Activated naive CD4-positive, alpha-beta T cell treated with anti-CD3 and anti-CD28 coated beads, Interleukin-2, amount 50 U/mL, for 24 hours (primary cell): ENCODE results near the gene TEX10.
"Not testable (repeated sequence)": the region's sequence is repeated elsewhere in the genome, so short reads cannot be mapped to it uniquely, and the experiment has no call there.

ENCODE experiments used
- H3K27ac Mint-ChIP-seq: one replicate; pipeline ENCODE4 v1.8.0; 2021; ENCODE audit warnings: mild to moderate bottlenecking, mixed read lengths
- H3K27me3 Mint-ChIP-seq: one replicate; pipeline ENCODE4 v1.8.0; 2021; ENCODE audit warnings: mixed read lengths
- H3K36me3 Mint-ChIP-seq: one replicate; pipeline ENCODE4 v1.8.0; 2021; ENCODE audit warnings: mixed read lengths
- H3K4me1 Mint-ChIP-seq: one replicate; pipeline ENCODE4 v1.8.0; 2021; ENCODE audit warnings: mixed read lengths
- H3K4me3 Mint-ChIP-seq: one replicate; pipeline ENCODE4 v1.8.0; 2021; ENCODE audit warnings: mild to moderate bottlenecking, mixed read lengths
- H3K9me3 Mint-ChIP-seq: one replicate; pipeline ENCODE4 v1.8.0; 2021; ENCODE audit warnings: mixed read lengths

TEX10 gene

DNA sequence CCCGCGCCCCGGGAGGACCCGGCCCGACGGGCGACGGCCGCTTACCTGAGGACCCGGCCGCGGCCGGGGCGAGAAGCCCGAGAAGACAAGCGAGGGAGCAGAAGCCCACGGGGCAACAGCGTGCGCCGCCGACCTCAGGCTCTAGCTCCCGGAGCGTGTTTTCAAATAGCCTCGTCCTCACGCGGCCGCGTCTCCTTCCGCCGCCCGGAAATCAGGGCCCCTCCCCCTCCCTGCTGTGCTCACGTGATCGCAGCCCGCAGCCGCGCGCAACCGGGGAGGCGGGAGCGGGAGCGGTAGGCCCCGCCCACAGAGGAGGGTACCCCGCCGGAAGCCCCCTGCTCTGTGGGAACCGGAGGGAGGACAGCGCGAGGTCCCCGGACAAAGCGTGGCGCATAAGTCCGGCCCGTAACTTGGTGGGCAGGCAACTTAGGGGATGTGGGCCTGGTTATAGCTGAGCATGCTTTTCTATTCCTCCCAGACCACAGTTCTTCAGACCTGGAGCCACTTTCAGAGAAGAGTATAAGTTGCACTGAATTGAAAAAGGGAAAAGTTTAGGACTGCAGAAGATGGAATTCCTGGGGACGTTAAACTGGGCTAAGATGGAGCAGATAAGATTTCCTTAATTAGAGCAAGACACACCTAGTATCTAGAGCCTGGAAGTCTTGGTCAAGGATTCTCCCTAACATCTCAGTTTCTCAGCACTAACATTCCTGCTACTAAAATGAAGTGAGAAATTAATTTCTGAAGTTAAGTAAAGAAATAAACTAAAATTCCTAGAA is at the start of gene TEX10:
Gene TEX10 (minus strand): TSS at position 216 of the 779 bp plus-strand sequence. CDS start 3,579 bp downstream, outside the sequence.
- Mint-ChIP-seq H3K27me3 (no peaks in the 10 kb centered on the region), H3K27ac (peak within 1 kb of the TSS; percentile 90), H3K9me3 (no peaks in the 10 kb centered on the region), H3K36me3 (peaks cover 5% of the 10 kb centered on the region), H3K4me1 (peaks cover 52% of the 10 kb centered on the region), H3K4me3 (peak within 1 kb of the TSS; percentile 94)

DNA sequence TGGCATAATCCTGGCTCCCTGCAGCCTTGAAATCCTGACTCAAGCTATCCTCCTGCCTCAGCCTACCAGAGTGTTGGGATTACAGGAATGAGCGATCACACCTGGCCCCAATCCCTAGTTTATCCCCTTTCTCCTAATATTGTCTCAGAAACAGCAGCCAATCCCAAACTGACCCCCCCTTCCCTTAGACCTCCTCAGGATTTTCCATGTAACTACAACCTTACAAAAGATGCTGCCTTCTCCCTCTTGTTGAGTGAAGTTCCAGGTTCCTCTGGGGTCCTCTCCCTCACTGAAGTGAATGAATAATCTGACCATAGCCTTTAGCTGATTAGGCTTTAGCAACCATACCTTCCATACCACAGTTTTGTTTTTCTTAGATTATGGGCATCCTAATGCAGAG is 48.3 kb upstream of the TEX10 start:
- Mint-ChIP-seq H3K9me3 (no peaks in the 10 kb centered on the region), H3K36me3 (no peaks in the 10 kb centered on the region), H3K27ac (no peak overlapping the region), H3K4me1 (no peaks in the 10 kb centered on the region), H3K4me3 (no peak overlapping the region), H3K27me3 (peaks cover 3% of the 10 kb centered on the region)

DNA sequence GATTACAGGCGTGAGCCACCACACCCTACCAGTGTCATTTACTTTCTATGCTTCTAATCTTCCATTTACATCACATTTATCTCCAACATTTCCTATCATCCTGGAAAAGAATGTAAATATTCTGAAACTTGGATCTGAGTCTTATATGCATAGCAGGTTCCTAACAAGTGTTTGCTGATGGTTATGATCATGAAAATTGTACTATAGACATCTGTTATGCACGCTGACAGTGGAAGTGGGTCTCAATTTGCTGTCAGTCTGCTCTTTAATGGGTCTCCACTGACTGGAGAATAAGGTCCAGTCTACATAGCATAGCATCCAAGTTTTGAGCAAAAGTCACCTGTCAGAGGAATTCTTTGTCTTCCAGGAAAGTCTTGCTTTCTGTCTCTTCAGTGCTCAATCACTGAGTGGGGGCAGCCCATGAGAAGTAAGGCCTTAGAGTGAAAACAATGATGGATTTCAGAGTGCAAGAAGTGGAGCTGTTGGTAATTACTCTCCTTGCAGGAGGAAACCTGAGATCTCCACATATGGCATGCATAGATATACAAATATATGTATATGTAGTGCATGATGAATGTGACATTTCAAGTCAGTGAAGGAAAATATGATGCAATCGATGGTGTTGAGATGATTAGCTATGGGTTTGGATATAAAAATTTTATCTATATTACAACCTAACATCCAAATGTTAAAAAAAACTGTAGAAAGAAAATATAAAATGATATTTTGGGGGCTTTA is 45.0 kb upstream of the TEX10 start:
- H3K27ac Mint-ChIP-seq = peak overlapping the region; percentile 46
- H3K36me3 Mint-ChIP-seq = no peaks in the 10 kb centered on the region
- no peak overlapping the region for H3K4me3 Mint-ChIP-seq

DNA sequence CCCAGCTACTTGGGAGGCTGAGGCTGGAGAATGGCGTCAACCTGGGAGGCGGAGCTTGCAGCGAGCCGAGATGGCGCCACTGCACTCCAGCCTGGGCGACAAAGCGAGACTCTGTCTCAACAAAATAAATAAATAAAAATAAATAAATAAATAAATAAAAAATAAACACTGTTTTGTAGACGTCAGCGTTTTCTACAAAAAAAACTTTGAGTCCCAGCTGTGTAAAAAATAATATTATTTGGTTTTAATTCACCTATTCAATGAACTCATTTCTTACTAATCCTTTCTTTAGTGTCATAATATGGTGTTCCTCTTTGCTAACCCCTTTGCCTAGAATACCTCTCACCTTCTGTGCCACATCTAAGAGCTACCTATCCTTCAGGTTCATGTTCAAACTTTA is 44.0 kb upstream of the TEX10 start:
- Mint-ChIP-seq H3K27me3 (no peaks in the 10 kb centered on the region), H3K36me3 (peaks cover under 1% of the 10 kb centered on the region), H3K4me1 (no peaks in the 10 kb centered on the region), H3K4me3 (no peak overlapping the region), H3K27ac (no peak overlapping the region), H3K9me3 (no peaks in the 10 kb centered on the region)

More for the DNA sequence above, 45.0 kb upstream of the TEX10 start:
- Mint-ChIP-seq H3K9me3 (no peaks in the 10 kb centered on the region), H3K27me3 (no peaks in the 10 kb centered on the region), H3K4me1 (no peaks in the 10 kb centered on the region)

DNA sequence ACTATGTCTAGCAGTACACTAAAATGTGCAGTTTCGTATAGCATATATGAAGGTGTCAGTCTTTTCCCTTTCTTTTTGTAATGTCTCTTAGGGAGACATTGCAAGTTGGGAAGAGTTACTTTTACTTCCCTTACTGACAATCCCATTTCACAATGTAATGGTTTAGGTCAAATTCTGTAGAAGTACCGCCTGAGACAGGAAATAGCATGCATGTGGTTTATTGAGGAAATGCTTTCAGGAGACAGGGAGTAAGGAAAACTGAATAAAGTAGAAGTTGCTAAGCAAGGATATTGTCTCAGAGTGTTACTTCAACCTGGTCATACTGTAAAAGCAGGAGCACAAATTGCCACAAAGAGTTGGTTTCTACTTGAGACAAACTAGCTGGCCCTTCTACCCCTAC is 42.1 kb upstream of the TEX10 start:
- peaks cover 3% of the 10 kb centered on the region for H3K36me3 Mint-ChIP-seq
- no peaks in the 10 kb centered on the region for H3K9me3 Mint-ChIP-seq
- H3K4me1 Mint-ChIP-seq = no peaks in the 10 kb centered on the region
- no peak overlapping the region for H3K27ac Mint-ChIP-seq
- H3K27me3 Mint-ChIP-seq = no peaks in the 10 kb centered on the region
- H3K4me3 Mint-ChIP-seq = no peak overlapping the region

DNA sequence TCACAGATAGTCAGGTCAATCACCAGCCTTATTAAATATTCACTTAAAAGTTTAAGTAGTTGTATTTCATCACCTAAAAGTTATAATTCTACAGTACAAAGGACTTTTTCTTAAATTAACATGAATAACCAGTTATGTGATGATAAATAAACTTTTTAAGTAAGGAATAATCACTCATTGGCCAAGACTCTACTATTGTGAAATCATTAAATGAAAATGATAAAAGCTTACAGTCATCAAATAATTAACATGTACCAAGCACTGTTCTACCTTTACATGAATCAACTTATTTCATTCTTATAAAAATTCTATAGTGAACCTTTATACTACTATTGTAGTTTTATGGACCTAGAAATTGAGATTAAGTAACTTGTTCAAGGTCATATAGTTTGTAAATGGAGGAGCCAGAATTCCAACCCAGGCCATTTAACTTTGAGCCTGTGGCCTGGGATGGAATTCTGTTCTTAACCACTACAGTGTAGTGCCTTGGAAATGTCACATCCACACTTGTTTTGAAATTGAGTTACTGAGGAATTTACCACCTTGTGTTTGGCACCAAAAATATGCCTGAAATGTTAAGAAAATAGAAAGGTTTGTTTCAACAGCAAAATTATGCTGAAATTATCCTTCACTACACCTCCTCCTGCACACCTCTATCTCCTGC is 41.4 kb upstream of the TEX10 start:
- Mint-ChIP-seq H3K36me3 (peaks cover 3% of the 10 kb centered on the region), H3K4me3 (no peak overlapping the region), H3K27me3 (no peaks in the 10 kb centered on the region), H3K9me3 (no peaks in the 10 kb centered on the region), H3K27ac (no peak overlapping the region), H3K4me1 (no peaks in the 10 kb centered on the region)

DNA sequence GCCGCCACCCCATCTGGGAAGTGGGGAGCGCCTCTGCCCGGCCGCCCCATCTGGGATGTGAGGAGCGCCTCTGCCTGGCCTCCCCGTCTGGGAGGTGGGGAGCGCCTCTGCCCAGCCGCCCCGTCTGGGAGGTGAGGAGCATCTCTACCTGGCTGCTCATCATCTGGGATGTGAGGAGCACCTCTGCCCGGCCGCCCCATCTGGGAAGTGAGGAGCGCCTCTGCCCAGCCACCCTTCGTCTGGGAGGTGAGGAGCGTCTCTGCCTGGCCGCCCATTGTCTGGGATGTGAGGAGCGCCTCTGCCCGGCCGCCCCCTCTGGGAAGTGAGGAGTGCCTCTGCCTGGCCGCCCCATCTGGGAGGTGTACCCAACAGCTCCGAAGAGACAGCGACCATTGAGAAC is 40.2 kb upstream of the TEX10 start:
- not testable (repeated sequence) for H3K27me3 Mint-ChIP-seq, H3K27ac Mint-ChIP-seq, H3K36me3 Mint-ChIP-seq, H3K4me3 Mint-ChIP-seq, H3K9me3 Mint-ChIP-seq, H3K4me1 Mint-ChIP-seq

DNA sequence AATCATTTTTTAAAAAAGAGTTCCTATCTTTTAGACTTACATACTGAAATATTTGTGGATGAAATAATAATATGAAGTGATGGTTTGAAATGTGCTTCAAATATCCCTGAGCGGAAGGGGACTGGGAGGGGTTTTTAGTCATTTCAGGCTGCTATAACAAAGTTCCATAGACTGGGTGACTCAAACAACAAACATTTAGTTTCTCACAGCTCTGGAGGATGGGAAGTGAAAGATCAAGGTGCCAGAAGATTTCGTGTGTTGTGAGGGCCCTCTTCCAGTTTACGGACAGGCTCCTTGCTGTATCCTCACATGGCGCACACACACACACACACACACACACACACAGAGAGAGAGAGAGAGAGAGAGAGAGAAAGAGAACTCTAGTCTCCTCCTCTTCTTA is 27.1 kb upstream of the TEX10 start:
- no peak overlapping the region for H3K27ac Mint-ChIP-seq
- H3K9me3 Mint-ChIP-seq = no peaks in the 10 kb centered on the region
- no peaks in the 10 kb centered on the region for H3K27me3 Mint-ChIP-seq
- no peak overlapping the region for H3K4me3 Mint-ChIP-seq
- H3K4me1 Mint-ChIP-seq = no peaks in the 10 kb centered on the region
- peaks cover 1% of the 10 kb centered on the region for H3K36me3 Mint-ChIP-seq

DNA sequence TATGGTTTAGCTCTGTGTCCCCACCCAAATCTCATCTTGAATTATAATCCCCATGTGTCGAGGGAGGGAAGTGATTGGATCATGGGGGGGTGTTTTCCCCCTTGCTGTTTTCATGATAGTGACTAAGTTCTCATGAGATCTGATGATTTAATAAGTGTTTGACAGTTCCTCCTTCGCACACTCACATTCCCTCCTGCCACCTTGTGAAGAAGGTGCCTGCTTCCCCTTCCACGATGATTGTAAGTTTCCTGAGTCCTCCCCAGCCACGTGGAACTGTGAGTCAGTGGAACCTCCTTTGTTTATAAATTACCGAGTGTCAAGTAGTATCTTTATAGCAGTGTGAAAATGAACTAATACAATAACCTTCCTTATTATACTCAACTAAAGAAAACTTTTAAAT is 24.3 kb upstream of the TEX10 start:
- Mint-ChIP-seq H3K9me3 (no peaks in the 10 kb centered on the region), H3K4me1 (no peaks in the 10 kb centered on the region), H3K36me3 (no peaks in the 10 kb centered on the region), H3K27me3 (no peaks in the 10 kb centered on the region), H3K4me3 (no peak overlapping the region), H3K27ac (no peak overlapping the region)

DNA sequence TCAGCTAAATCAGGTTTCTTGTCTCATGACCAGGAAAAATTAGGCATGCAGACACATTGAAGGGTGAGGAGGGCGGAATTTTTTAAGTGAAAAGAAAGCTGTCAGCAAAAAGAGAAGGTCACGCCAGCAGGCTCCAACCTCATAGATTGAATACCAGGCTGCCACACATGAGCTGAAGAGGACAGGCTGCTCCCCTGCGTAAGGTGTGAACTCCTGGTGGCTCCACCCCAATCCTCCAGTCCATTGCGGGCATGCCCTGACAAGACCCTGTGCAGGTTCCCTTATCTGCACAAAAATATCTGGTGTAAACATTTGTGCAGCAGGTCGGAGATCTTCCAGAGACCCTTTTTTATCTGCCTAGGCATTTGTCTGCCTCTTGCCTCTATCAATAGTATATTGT is 22.9 kb upstream of the TEX10 start:
- H3K4me1 Mint-ChIP-seq = no peaks in the 10 kb centered on the region
- H3K27ac Mint-ChIP-seq = no peak overlapping the region
- no peaks in the 10 kb centered on the region for H3K27me3 Mint-ChIP-seq
- no peaks in the 10 kb centered on the region for H3K9me3 Mint-ChIP-seq
- H3K4me3 Mint-ChIP-seq = no peak overlapping the region
- no peaks in the 10 kb centered on the region for H3K36me3 Mint-ChIP-seq

DNA sequence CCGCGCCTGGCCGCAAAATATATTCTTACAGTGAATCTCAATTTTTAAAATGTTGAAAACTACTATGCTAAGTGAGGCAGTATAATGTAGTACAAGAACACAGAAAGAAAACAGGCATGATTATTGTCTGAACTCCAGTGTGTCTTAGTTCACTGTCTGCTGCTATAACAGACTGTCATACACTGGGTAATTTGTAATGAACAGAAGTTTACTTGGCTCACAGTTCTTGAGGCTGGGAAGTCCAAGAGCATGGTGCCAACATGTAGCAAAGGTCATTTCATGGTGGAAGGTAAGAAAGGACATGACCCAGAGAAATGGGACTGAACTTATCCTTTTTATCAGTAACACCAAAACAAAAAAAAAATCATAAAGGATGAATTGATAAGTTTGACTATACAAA is 19.9 kb upstream of the TEX10 start:
- H3K36me3 Mint-ChIP-seq = no peaks in the 10 kb centered on the region
- no peaks in the 10 kb centered on the region for H3K27me3 Mint-ChIP-seq
- no peak overlapping the region for H3K27ac Mint-ChIP-seq
- no peak overlapping the region for H3K4me3 Mint-ChIP-seq
- H3K4me1 Mint-ChIP-seq = no peaks in the 10 kb centered on the region
- H3K9me3 Mint-ChIP-seq = no peaks in the 10 kb centered on the region

DNA sequence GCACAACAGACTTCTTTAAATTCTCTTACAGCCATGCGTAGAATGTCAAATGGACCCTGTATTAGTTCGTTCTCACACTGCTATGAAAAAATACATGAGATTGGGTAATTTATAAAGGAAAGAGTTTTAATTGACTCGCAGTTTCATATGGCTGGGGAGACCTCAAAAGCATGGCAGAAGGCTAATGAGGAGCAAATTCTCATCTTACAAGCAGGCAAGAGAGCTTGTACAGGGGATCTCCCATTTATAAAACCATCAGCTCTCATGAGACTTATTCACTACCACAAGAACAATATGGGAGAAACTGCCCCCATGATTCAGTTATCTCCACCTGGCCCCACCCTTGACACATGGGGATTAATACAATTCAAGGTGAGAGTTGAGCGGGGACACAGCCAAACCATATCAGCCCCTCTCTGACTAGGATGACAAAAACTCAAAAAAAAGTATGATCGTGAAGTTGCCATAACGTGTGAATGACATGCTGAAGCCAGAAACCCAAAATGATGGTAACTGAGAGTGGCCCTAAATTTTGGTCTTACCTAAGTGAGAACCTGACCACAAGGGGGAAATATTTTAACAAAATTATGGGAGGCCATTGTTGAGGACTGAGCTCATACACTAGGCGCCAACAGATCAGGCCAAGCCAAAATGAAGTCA is 17.5 kb upstream of the TEX10 start:
- H3K4me3 Mint-ChIP-seq = no peak overlapping the region
- H3K9me3 Mint-ChIP-seq = no peaks in the 10 kb centered on the region
- H3K36me3 Mint-ChIP-seq = peaks cover 3% of the 10 kb centered on the region
- no peaks in the 10 kb centered on the region for H3K27me3 Mint-ChIP-seq
- no peak overlapping the region for H3K27ac Mint-ChIP-seq
- no peaks in the 10 kb centered on the region for H3K4me1 Mint-ChIP-seq

DNA sequence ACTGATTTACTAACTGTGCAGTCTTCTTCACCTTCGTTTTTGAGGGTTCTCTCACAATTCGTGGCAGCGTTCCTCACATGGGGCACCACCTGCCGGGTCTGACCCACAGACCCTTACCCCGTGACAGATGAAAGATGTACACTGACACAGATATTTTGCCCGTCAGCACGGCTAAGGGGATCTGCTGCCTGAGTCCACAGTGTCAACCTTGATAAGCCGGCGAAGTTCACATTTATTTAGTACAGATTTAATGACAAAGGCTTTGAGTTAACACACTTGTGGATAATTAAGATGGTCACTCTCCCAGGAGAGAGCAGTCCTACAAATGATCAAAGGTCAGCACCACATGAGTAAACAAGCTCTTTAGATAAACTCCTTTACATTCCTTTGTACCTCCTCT is 15.9 kb upstream of the TEX10 start:
- Mint-ChIP-seq H3K4me3 (no peak overlapping the region), H3K4me1 (no peaks in the 10 kb centered on the region), H3K9me3 (no peaks in the 10 kb centered on the region), H3K27me3 (no peaks in the 10 kb centered on the region), H3K27ac (no peak overlapping the region), H3K36me3 (peaks cover 3% of the 10 kb centered on the region)

DNA sequence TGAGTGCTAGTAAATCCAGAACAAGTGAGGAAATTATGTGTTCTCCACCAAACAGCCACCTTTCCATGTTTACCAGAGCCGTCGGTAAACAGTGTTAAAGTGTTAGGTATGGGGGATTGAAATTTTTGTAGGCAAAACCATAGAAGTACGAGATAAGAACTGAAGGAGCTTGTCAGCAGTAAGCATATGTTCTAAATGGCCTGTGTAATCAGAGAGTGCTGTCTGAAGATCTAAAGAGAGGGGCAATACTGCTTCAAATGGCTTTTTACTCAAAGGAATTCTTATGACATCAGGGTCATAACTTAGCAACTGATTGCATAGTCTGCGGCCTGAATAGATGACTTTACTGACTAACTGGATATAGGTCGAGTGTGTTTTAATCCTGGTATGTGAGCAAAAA is 13.4 kb upstream of the TEX10 start:
- Mint-ChIP-seq H3K36me3 (peaks cover 3% of the 10 kb centered on the region), H3K4me3 (no peak overlapping the region), H3K27ac (no peak overlapping the region), H3K27me3 (no peaks in the 10 kb centered on the region), H3K4me1 (no peaks in the 10 kb centered on the region), H3K9me3 (no peaks in the 10 kb centered on the region)

DNA sequence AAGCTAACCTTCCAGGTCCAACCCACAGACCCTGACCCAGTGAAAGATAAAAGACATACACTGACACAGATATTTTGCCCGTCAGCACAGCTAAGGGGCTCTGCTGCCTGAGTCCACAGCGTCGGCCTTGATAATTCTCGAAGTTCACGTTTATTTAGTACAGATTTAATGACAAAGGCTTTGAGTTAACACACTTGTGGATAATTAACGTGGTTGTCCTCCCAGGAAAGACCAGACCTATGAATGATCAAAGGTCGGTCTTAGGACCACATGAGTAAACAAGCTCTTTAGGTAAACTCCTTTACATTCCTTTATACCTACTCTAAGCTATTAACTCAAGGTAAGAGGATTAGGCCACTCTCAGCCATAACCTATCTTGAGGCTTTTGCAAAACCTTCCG is 11.3 kb upstream of the TEX10 start:
- Mint-ChIP-seq H3K27me3 (no peaks in the 10 kb centered on the region), H3K4me3 (no peak overlapping the region), H3K9me3 (peaks cover 3% of the 10 kb centered on the region), H3K27ac (no peak overlapping the region), H3K36me3 (peaks cover 7% of the 10 kb centered on the region), H3K4me1 (no peaks in the 10 kb centered on the region)

DNA sequence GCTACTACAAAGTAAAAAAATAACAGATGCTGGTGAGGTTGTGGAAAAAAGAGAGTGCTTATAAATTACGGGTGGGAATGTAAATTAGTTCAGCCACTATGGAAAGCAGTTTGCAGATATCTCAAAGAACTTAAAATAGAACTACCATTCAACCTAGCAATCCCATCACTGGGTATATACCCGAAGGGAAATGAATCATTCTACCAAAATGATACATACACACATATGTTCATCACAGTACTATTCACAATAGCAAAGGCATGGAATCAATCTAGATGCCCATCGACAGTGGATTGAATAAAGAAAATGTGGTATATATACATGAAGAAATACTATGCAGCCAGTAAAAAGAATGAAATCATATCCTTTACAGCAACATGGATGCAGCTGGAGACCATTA is 6.3 kb upstream of the TEX10 start:
- peaks cover 10% of the 10 kb centered on the region for H3K36me3 Mint-ChIP-seq
- H3K4me3 Mint-ChIP-seq = no peak overlapping the region
- H3K9me3 Mint-ChIP-seq = peaks cover 6% of the 10 kb centered on the region
- peaks cover 7% of the 10 kb centered on the region for H3K4me1 Mint-ChIP-seq
- no peak overlapping the region for H3K27ac Mint-ChIP-seq
- H3K27me3 Mint-ChIP-seq = no peaks in the 10 kb centered on the region
